Caco-2 (cell line): Measurements from ENCODE around the gene KIF17. TPM values are rescaled to one million over a fixed set of nuclear protein-coding genes. Genes with fewer than 3 reads are reported as not detected.

ENCODE experiments used
- BruUV-seq: library from RNA; stranded (reverse); fragments of 400-500 nt; replicated peaks from 2 replicates; lab custom pipeline; 2021; lab: Mats Ljungman, UMichigan
- CTCF ChIA-PET: fragments of 300-600 bp; sonication (Branson Sonifier 250); formaldehyde crosslinking; loops from one replicate; lab custom pipeline; 2022; ENCODE audit warnings: antibody characterized with exemption; lab: Charles Lee
- POLR2A ChIA-PET: fragments of 300-600 bp; sonication (Branson Sonifier 250); formaldehyde crosslinking; loops from one replicate; lab custom pipeline; 2022; ENCODE audit warnings: antibody characterized with exemption; lab: Charles Lee
- DNase-seq, 2 experiments: peaks; one replicate each; pipeline versions ENCODE4 v3.0.0 to v3.0.0-alpha.2; 2020 to 2022
- H3K27me3 ChIP-seq: replicated peaks from 2 replicates; pipeline ENCODE4 v1.6.0; 2011; ENCODE audit warnings: low read length; ENCODE audit not compliant: control insufficient read depth, insufficient read depth
- H3K36me3 ChIP-seq: 2 replicates; pipeline ENCODE4 v1.5.1; 2011; ENCODE audit warnings: low read length; ENCODE audit not compliant: control insufficient read depth, insufficient read depth
- H3K4me1 ChIP-seq: fragments of 250-450 bp; sonication (Bioruptor Pico); 2 replicates; pipeline ENCODE4 v1.5.1; 2020; ENCODE audit warnings: mild to moderate bottlenecking
- H3K4me3 ChIP-seq: 2 replicates; pipeline ENCODE4 v1.5.1; 2011; ENCODE audit warnings: low read depth, mild to moderate bottlenecking, control low read depth, low read length
- H3K9me3 ChIP-seq: fragments of 250-450 bp; sonication (Bioruptor Pico); 2 replicates; pipeline ENCODE4 v1.5.1; 2020; ENCODE audit warnings: mild to moderate bottlenecking, moderate library complexity
- H3K27ac Mint-ChIP-seq: one replicate; pipeline ENCODE4 v1.8.0; 2022; ENCODE audit warnings: mixed read lengths; ENCODE audit not compliant: unreplicated experiment
- H3K27me3 Mint-ChIP-seq: one replicate; pipeline ENCODE4 v1.8.0; 2022; ENCODE audit warnings: mixed read lengths; ENCODE audit not compliant: insufficient read depth, unreplicated experiment
- H3K36me3 Mint-ChIP-seq: one replicate; pipeline ENCODE4 v1.8.0; 2022; ENCODE audit warnings: mild to moderate bottlenecking, mixed read lengths; ENCODE audit not compliant: insufficient read depth, unreplicated experiment
- H3K4me1 Mint-ChIP-seq: one replicate; pipeline ENCODE4 v1.8.0; 2022; ENCODE audit warnings: low read depth, mixed read lengths; ENCODE audit not compliant: unreplicated experiment
- H3K4me3 Mint-ChIP-seq: one replicate; pipeline ENCODE4 v1.8.0; 2022; ENCODE audit warnings: mild to moderate bottlenecking, moderate library complexity, mixed read lengths; ENCODE audit not compliant: unreplicated experiment
- H3K9me3 Mint-ChIP-seq: one replicate; pipeline ENCODE4 v1.8.0; 2022; ENCODE audit warnings: mixed read lengths; ENCODE audit not compliant: unreplicated experiment
- intact Hi-C: fragments of 100-400 bp; cut with micrococcal nuclease; formaldehyde crosslinking; loops from one replicate; pipeline ENCODE4 v1.10.0; 2022; ENCODE audit not compliant: unreplicated experiment
- total RNA-seq: library from RNA; stranded (reverse); gene quantifications from 2 replicates; pipeline ENCODE4 v1.2.3, GENCODE V29; 2022
- TF ChIP-seq, protein P1 (sequence below), 2 experiments: fragments of 200-600 bp in 1 of 2; IDR thresholded peaks; 1 replicate in 1 of 2; 2 replicates in 1 of 2; pipeline versions ENCODE4 v1.5.1 to v1.8.0; 2011 to 2022; ENCODE audit warnings: antibody characterized with exemption in 1 of 2, control low read depth in 1 of 2, inconsistent platforms in 1 of 2, low read depth in 1 of 2, low read length in 1 of 2, mild to moderate bottlenecking in 1 of 2, moderate library complexity in 1 of 2; ENCODE audit not compliant: insufficient read depth in 1 of 2, severe bottlenecking in 1 of 2, unreplicated experiment in 1 of 2

KIF17 gene
- total RNA-seq, 1 experiment from 2014 or later: 1.5 TPM

- no TSS peak for BruUV-seq
- ChIA-PET POLR2A (no interaction called here), CTCF (no interaction called here)
- Mint-ChIP-seq H3K36me3 (peaks cover 37% of the 10 kb centered on the region), H3K4me3 (no peak overlapping the region), H3K27me3 (no peaks in the 10 kb centered on the region), H3K4me1 (no peaks in the 10 kb centered on the region), H3K9me3 (no peaks in the 10 kb centered on the region), H3K27ac (no peak overlapping the region)
- H3K27me3 ChIP-seq: no peaks in the 10 kb centered on the region
- DNase-seq: no peak
- TF ChIP-seq, protein P1, sequence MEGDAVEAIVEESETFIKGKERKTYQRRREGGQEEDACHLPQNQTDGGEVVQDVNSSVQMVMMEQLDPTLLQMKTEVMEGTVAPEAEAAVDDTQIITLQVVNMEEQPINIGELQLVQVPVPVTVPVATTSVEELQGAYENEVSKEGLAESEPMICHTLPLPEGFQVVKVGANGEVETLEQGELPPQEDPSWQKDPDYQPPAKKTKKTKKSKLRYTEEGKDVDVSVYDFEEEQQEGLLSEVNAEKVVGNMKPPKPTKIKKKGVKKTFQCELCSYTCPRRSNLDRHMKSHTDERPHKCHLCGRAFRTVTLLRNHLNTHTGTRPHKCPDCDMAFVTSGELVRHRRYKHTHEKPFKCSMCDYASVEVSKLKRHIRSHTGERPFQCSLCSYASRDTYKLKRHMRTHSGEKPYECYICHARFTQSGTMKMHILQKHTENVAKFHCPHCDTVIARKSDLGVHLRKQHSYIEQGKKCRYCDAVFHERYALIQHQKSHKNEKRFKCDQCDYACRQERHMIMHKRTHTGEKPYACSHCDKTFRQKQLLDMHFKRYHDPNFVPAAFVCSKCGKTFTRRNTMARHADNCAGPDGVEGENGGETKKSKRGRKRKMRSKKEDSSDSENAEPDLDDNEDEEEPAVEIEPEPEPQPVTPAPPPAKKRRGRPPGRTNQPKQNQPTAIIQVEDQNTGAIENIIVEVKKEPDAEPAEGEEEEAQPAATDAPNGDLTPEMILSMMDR (IDR thresholded peaks at IDR 0.05; ENCODE audit: insufficient read depth in 1 of 2, low read depth in 1 of 2, low read length in 1 of 2, severe bottlenecking in 1 of 2, unreplicated experiment in 1 of 2): no peak
- intact Hi-C loops: no loop called here
- H3K4me1 ChIP-seq: no peaks in the 10 kb centered on the region
- H3K9me3 ChIP-seq: no peaks in the 10 kb centered on the region
- no peaks in the 10 kb centered on the region; the same call in 1 of the 2 replicates for H3K36me3 ChIP-seq
- H3K4me3 ChIP-seq: no peak overlapping the region
Measured at GRCh38 chr1:20648438-20648837, 69.4 kb downstream of the KIF17 start.

DNA sequence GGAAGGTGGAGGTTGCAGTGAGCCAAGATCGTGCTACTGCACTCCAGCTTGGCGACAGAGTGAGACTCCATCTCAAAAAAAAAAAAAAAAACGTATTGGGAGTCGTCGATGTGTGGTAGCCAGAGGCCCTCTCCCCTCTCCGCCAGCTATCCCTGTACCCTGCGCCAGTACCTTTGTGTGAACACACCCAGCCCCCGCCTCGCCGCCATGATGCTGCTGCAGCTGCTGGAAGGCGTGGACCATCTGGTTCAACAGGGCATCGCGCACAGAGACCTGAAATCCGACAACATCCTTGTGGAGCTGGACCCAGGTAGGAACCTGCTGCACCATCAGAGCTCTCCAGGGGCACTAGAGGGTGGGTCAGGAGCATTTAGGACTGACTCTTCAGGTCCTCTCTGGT is 72.4 kb downstream of the KIF17 start:
- no peaks in the 10 kb centered on the region for H3K9me3 ChIP-seq
- TF ChIP-seq, protein P1 (IDR thresholded peaks at IDR 0.05; ENCODE audit: insufficient read depth in 1 of 2, low read depth in 1 of 2, low read length in 1 of 2, severe bottlenecking in 1 of 2, unreplicated experiment in 1 of 2): no peak
- no peak overlapping the region for H3K27ac Mint-ChIP-seq
- BruUV-seq: no TSS peak
- H3K36me3 ChIP-seq: no peaks in the 10 kb centered on the region; the same call in 1 of the 2 replicates
- H3K36me3 Mint-ChIP-seq: peaks cover 26% of the 10 kb centered on the region
- H3K4me1 Mint-ChIP-seq: no peaks in the 10 kb centered on the region
- no peak overlapping the region for H3K4me3 ChIP-seq
- no peaks in the 10 kb centered on the region for H3K9me3 Mint-ChIP-seq
- H3K27me3 Mint-ChIP-seq: no peaks in the 10 kb centered on the region
- POLR2A ChIA-PET: no interaction called here
- CTCF ChIA-PET: interaction anchor here (0.6 kb wide), 1 partner anchor 149 kb away, joined by 5 read pairs; no protein-coding TSS in a partner anchor
- no peaks in the 10 kb centered on the region for H3K4me1 ChIP-seq
- intact Hi-C loops: no loop called here
- H3K4me3 Mint-ChIP-seq: no peak overlapping the region
- no peaks in the 10 kb centered on the region for H3K27me3 ChIP-seq
- no peak for DNase-seq

DNA sequence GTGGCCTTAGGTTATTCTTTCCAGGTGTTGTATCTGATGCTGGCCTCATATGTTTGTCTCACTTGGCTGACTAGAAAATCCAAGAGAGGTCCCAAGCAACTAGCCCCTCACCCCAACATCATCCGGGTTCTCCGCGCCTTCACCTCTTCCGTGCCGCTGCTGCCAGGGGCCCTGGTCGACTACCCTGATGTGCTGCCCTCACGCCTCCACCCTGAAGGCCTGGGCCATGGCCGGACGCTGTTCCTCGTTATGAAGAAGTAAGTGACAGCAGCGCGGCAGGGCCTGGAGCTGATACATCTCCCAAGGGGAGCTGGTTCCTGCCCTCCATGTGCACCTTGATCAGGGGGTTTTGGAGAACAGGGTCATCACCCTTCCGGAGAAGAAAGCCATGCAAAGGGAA is 73.4 kb downstream of the KIF17 start:
- Mint-ChIP-seq H3K9me3 (no peaks in the 10 kb centered on the region), H3K4me1 (no peaks in the 10 kb centered on the region), H3K4me3 (no peak overlapping the region), H3K27me3 (no peaks in the 10 kb centered on the region), H3K36me3 (peaks cover 16% of the 10 kb centered on the region), H3K27ac (no peak overlapping the region)
- Histone ChIP-seq H3K9me3 (no peaks in the 10 kb centered on the region), H3K36me3 (no peaks in the 10 kb centered on the region; the same call in 1 of the 2 replicates), H3K4me1 (no peaks in the 10 kb centered on the region), H3K4me3 (no peak overlapping the region), H3K27me3 (no peaks in the 10 kb centered on the region)
- ChIA-PET CTCF (no interaction called here), POLR2A (no interaction called here)
- no peak for DNase-seq
- intact Hi-C loops: no loop called here
- TF ChIP-seq, protein P1 (IDR thresholded peaks at IDR 0.05; ENCODE audit: insufficient read depth in 1 of 2, low read depth in 1 of 2, low read length in 1 of 2, severe bottlenecking in 1 of 2, unreplicated experiment in 1 of 2): no peak
- BruUV-seq: no TSS peak
